Hepatocyte (in vitro differentiated cells): ENCODE data around the gene WDR37. TPM values are rescaled to one million over a fixed set of nuclear protein-coding genes. Genes with fewer than 3 reads are reported as not detected.

Source experiments
- DNase-seq: peaks from one replicate; pipeline ENCODE4 v3.0.0-alpha.2; 2016; ENCODE audit warnings: low spot score
- H2AFZ ChIP-seq: fragments of 200-600 bp; sonication (generic); 2 replicates; pipeline ENCODE4 v1.6.0; 2016; ENCODE audit warnings: antibody characterized with exemption, mild to moderate bottlenecking
- H3K27ac ChIP-seq: fragments of 200-600 bp; sonication (generic); 2 replicates; pipeline ENCODE4 v1.5.1; 2016; ENCODE audit warnings: mild to moderate bottlenecking
- H3K27me3 ChIP-seq: fragments of 200-600 bp; sonication (generic); 2 replicates; pipeline ENCODE4 v1.6.1; 2016
- H3K36me3 ChIP-seq: fragments of 200-600 bp; sonication (generic); replicated peaks from 2 replicates; pipeline ENCODE4 v1.5.1; 2016; ENCODE audit warnings: low read depth; ENCODE audit not compliant: insufficient read depth
- H3K4me1 ChIP-seq: fragments of 200-600 bp; sonication (generic); 2 replicates; pipeline ENCODE4 v1.5.1; 2016; ENCODE audit warnings: mild to moderate bottlenecking, moderate library complexity; ENCODE audit not compliant: insufficient read depth
- H3K4me2 ChIP-seq: fragments of 200-600 bp; sonication (generic); 2 replicates; pipeline ENCODE4 v1.6.0; 2016
- H3K4me3 ChIP-seq: fragments of 200-600 bp; sonication (generic); 2 replicates; pipeline ENCODE4 v1.5.1; 2016; ENCODE audit warnings: mild to moderate bottlenecking
- H3K79me2 ChIP-seq: fragments of 200-600 bp; sonication (generic); 2 replicates; pipeline ENCODE4 v1.6.0; 2017; ENCODE audit warnings: mild to moderate bottlenecking
- H3K9me2 ChIP-seq: fragments of 200-600 bp; sonication (generic); replicated peaks from 2 replicates; pipeline ENCODE4 v1.6.0; 2017; ENCODE audit warnings: mild to moderate bottlenecking; ENCODE audit not compliant: insufficient read depth
- H3K9me3 ChIP-seq: fragments of 200-600 bp; sonication (generic); 2 replicates; pipeline ENCODE4 v1.5.1; 2016; ENCODE audit warnings: low read depth, mild to moderate bottlenecking
- H4K20me1 ChIP-seq: fragments of 200-600 bp; sonication (generic); 2 replicates; pipeline ENCODE4 v1.6.0; 2016; ENCODE audit warnings: mild to moderate bottlenecking; ENCODE audit not compliant: insufficient read depth, poor library complexity, severe bottlenecking
- CTCF ChIP-seq: fragments of 200-600 bp; sonication (generic); IDR thresholded peaks from 2 replicates; pipeline ENCODE4 v1.5.1; 2016; ENCODE audit warnings: antibody characterized with exemption, mild to moderate bottlenecking; ENCODE audit not compliant: poor library complexity
- EZH2 ChIP-seq: fragments of 200-600 bp; sonication (generic); IDR thresholded peaks from 2 replicates; pipeline ENCODE4 v1.6.1; 2016; ENCODE audit warnings: antibody characterized with exemption, mild to moderate bottlenecking, borderline replicate concordance
- EZH2phosphoT487 ChIP-seq: fragments of 200-600 bp; sonication (generic); IDR thresholded peaks from one replicate; pipeline ENCODE4 v1.6.1; 2018; ENCODE audit warnings: antibody characterized with exemption, mild to moderate bottlenecking, low read depth, moderate library complexity; ENCODE audit not compliant: unreplicated experiment, severe bottlenecking
- WGBS: methylation state at CpG from one replicate; pipeline ENCODE4 v1.1.6; 2016; ENCODE audit warnings: low lambda C conversion rate; ENCODE audit errors: missing lambda C conversion rate; 5-methylcytosine and 5-hydroxymethylcytosine counted together
- polyA plus RNA-seq: library from polyadenylated mRNA; unstranded; fragments of >200 nt; fragmentation: Nextera tagmentation; extraction: Ambion mirVana; gene quantifications from 2 replicates; pipeline ENCODE4 v1.2.1, GENCODE V29; 2016
- total RNA-seq: library from RNA; depleted of rRNA; stranded (reverse); fragments of >200 nt; gene quantifications from 2 replicates; pipeline ENCODE4 v1.2.3, GENCODE V29; 2014

The WDR37 gene
- total and polyA plus RNA-seq, 2 experiments from 2014 or later = 8.6 to 12.3 TPM

GRCh38 chr10:1094112-1095057 is 38.2 kb downstream of the WDR37 start:
- H3K27ac ChIP-seq = no peak overlapping the region
- 97% methylated on average over 14 of the region's 15 CpGs for WGBS
- H3K9me3 ChIP-seq = no peaks in the 10 kb centered on the region
- TF ChIP-seq CTCF (no peak), EZH2 (no peak), EZH2phosphoT487 (no peak)
- H3K36me3 ChIP-seq = peaks cover 3% of the 10 kb centered on the region
- no peak for DNase-seq
- H3K79me2 ChIP-seq = no peaks in the 10 kb centered on the region
- no peaks in the 10 kb centered on the region for H3K9me2 ChIP-seq
- no peaks in the 10 kb centered on the region for H4K20me1 ChIP-seq
- no peaks in the 10 kb centered on the region for H3K27me3 ChIP-seq
- H2AFZ ChIP-seq = no peak overlapping the region
- no peak overlapping the region for H3K4me2 ChIP-seq
- H3K4me3 ChIP-seq = no peak overlapping the region
- no peaks in the 10 kb centered on the region for H3K4me1 ChIP-seq

DNA sequence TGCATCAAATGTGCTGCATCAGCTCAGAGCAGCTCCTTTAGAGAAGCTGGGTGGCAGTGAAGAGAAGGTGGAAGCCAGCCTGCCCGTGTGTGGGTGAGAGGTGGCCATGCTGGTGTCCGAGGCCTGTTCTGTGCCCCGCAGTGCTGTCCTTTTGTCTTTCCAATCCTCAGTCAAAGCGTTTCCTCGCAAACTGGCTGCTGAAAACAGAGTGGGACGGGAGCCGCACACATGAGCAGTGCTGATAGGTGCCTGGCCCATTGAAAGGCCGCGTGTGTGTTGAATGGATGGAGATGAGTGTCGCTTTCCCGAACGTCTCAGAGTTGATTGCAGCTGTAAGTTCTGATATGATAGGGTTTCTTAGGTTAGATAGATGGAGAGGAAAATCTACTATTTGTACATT is 39.3 kb downstream of the WDR37 start:
- Histone ChIP-seq H2AFZ (no peak overlapping the region), H3K27ac (no peak overlapping the region), H3K9me3 (no peaks in the 10 kb centered on the region), H3K79me2 (no peaks in the 10 kb centered on the region), H3K9me2 (no peaks in the 10 kb centered on the region), H3K4me1 (no peaks in the 10 kb centered on the region), H3K4me2 (no peak overlapping the region), H3K27me3 (no peaks in the 10 kb centered on the region), H3K4me3 (no peak overlapping the region), H4K20me1 (no peaks in the 10 kb centered on the region), H3K36me3 (peaks cover 3% of the 10 kb centered on the region)
- TF ChIP-seq EZH2 (no peak), CTCF (no peak), EZH2phosphoT487 (no peak)
- no peak for DNase-seq
- WGBS = 93% methylated on average over 12 of the region's 12 CpGs

DNA sequence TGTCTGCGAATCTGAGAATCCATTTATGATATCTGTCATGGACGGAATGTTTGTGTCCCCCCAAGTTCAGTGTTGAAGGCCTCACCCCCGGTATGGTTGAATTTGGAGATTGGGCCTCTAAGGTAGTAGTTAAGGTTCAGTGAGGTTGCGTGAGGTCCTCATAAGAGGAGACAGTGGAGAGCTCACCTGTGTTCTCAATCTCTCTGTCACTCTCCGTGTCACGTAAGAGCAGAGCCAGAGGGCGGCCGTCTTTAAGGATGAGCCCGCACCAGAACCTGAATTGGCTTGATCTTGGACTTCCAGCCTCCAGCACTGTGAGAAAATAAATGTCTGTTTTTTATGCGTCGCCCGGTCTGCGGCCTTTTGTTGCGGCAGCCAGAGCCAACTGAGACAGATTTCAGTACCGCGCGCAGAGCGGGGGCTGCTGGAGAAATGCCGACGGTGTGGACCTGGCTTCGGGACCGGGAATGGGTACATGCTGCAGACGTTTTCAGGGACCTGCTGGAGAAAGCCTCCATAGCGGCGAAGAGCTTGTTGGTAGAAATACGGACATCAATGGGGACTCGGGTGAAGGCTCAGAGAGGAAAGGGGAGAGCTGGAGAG is 40.2 kb downstream of the WDR37 start:
- H4K20me1 ChIP-seq = no peaks in the 10 kb centered on the region
- 95% methylated on average over 27 of the region's 27 CpGs for WGBS
- H3K27me3 ChIP-seq = no peaks in the 10 kb centered on the region
- H3K79me2 ChIP-seq = no peaks in the 10 kb centered on the region
- H3K4me2 ChIP-seq = no peak overlapping the region
- TF ChIP-seq CTCF (no peak), EZH2 (no peak), EZH2phosphoT487 (no peak)
- DNase-seq = no peak
- H3K9me3 ChIP-seq = no peaks in the 10 kb centered on the region
- no peak overlapping the region for H3K4me3 ChIP-seq
- no peak overlapping the region for H2AFZ ChIP-seq
- peaks cover 3% of the 10 kb centered on the region for H3K36me3 ChIP-seq
- H3K9me2 ChIP-seq = no peaks in the 10 kb centered on the region
- H3K4me1 ChIP-seq = no peaks in the 10 kb centered on the region
- no peak overlapping the region for H3K27ac ChIP-seq
